Neural crest cell (in vitro differentiated cells): ENCODE data around the gene INPPL1. TPM values are rescaled to one million over a fixed set of nuclear protein-coding genes. Genes with fewer than 3 reads are reported as not detected.

ENCODE experiments used
- DNase-seq: peaks from one replicate; pipeline ENCODE4 v3.0.0; 2021; ENCODE audit warnings: low read depth, mixed read lengths, low spot score
- H3K27ac Mint-ChIP-seq: one replicate; pipeline ENCODE4 v1.8.0; 2021; ENCODE audit warnings: mild to moderate bottlenecking, mixed read lengths; ENCODE audit not compliant: unreplicated experiment
- H3K27me3 Mint-ChIP-seq: 2 replicates; pipeline ENCODE4 v1.8.0; 2021; ENCODE audit warnings: low read depth, mild to moderate bottlenecking, mixed read lengths
- H3K36me3 Mint-ChIP-seq: 2 replicates; pipeline ENCODE4 v1.8.0; 2021; ENCODE audit warnings: low read depth, mild to moderate bottlenecking, mixed read lengths
- H3K4me1 Mint-ChIP-seq: 2 replicates; pipeline ENCODE4 v1.8.0; 2021; ENCODE audit warnings: mixed read lengths
- H3K4me3 Mint-ChIP-seq: one replicate; pipeline ENCODE4 v1.8.0; 2021; ENCODE audit warnings: mild to moderate bottlenecking, mixed read lengths
- H3K9me3 Mint-ChIP-seq: 2 replicates; pipeline ENCODE4 v1.8.0; 2021; ENCODE audit warnings: mixed read lengths
- CTCF ChIP-seq: fragments of 200-600 bp; sonication (generic); conservative IDR thresholded peaks from 2 replicates; pipeline ENCODE4 v1.5.0; 2021; ENCODE audit warnings: antibody characterized with exemption, mild to moderate bottlenecking
- total RNA-seq: library from RNA; stranded (reverse); gene quantifications from 2 replicates; pipeline ENCODE4 v1.2.1, GENCODE V29; 2021

Gene INPPL1
- total RNA-seq, 1 donor from 2014 or later = 247 TPM

DNA sequence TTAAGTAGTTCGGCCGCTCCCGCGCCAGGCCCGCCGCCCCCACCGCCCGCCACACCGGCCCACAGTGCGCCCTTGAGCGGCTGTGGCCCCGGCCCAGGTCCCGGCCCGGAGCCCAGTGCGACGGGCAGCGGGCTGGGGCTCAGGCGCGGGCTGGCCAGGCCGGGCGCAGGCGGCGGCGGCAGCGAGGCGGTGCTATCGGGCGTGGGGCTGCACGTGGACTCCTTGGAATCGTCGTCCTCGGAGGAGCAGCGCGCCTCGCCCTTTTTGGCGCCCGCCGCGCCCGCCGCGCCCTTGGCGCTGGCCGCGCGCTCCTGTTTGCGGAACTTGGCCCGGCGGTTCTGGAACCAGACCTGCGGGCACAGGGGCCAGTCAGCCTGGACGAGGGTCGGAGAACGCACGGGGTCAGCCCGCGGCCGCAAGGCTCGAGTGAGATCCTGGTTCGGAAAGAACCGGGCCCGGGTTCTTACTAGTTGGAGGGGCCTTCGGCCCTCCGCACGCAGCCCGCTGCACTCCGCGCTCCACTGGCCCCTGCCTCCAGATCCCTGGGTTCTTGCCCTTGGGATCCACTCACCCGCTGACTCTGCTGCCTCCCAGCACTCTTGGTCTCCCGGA lies 15.4 kb downstream of the INPPL1 start:
- no peaks in the 10 kb centered on the region for H3K9me3 Mint-ChIP-seq
- peak overlapping the region; percentile 12 for H3K27ac Mint-ChIP-seq
- DNase-seq = no peak
- H3K4me1 Mint-ChIP-seq = peaks cover 26% of the 10 kb centered on the region
- peak overlapping the region; percentile 82 for H3K4me3 Mint-ChIP-seq
- peaks cover 51% of the 10 kb centered on the region for H3K27me3 Mint-ChIP-seq
- peaks cover 23% of the 10 kb centered on the region for H3K36me3 Mint-ChIP-seq
- no peak for TF ChIP-seq CTCF

DNA sequence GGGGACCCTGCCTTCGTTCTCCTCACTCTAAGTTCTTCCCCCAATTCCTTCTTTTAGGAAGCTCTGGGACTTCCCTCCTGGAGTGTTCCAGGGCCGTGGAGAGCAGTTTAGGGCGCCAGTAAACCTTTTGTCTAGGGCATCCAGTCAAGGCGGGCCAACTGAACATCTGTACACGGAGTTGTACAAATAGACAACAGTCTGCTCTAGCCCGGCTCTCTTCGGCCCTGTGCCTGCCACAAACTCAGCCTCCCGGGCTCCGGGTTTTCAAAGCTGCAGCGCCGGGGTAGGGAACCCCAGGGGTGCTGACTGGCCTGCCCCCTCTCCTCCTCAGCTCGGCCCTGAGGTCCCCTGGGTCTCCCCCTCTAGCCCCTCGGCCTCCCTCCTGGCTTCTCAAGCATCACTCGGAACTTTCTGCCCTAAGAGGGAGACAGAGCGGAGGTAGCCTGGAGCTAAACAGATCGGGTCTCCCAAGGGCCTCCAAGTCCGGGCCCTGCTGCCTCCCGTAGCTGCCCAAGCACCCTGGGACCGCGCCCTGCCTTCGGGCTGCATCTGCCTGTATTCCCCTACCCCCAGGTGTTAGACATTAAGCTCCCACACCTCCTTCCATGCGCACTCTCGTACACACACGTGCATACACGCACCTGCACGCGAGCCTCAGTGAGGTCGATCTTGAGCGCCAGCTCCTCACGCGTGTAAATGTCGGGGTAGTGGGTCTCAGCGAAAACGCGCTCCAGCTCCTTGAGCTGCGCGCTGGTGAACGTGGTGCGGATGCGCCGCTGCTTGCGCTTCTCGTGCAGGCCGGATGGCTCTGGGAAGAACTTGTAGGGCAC lies 16.1 kb downstream of the INPPL1 start:
- no peak for TF ChIP-seq CTCF
- H3K4me1 Mint-ChIP-seq = peaks cover 27% of the 10 kb centered on the region
- DNase-seq = no peak
- peak overlapping the region; percentile 82 for H3K4me3 Mint-ChIP-seq
- peak overlapping the region; percentile 71 for H3K27ac Mint-ChIP-seq
- H3K9me3 Mint-ChIP-seq = no peaks in the 10 kb centered on the region
- H3K36me3 Mint-ChIP-seq = peaks cover 23% of the 10 kb centered on the region
- H3K27me3 Mint-ChIP-seq = peaks cover 51% of the 10 kb centered on the region

- TF ChIP-seq CTCF = no peak
- peak overlapping the region; percentile 67 for H3K4me3 Mint-ChIP-seq
Observed at GRCh38 chr11:72241291-72241781, 16.8 kb downstream of the INPPL1 start.

GRCh38 chr11:72242141-72242540 lies 17.6 kb downstream of the INPPL1 start:
- DNase-seq = no peak
- H3K27ac Mint-ChIP-seq = no peak overlapping the region
- H3K36me3 Mint-ChIP-seq = peaks cover 18% of the 10 kb centered on the region
- H3K27me3 Mint-ChIP-seq = peaks cover 51% of the 10 kb centered on the region
- peaks cover 27% of the 10 kb centered on the region for H3K4me1 Mint-ChIP-seq
- peak overlapping the region; percentile 76 for H3K4me3 Mint-ChIP-seq
- TF ChIP-seq CTCF = no peak
- no peaks in the 10 kb centered on the region for H3K9me3 Mint-ChIP-seq

More at GRCh38 chr11:72241291-72241781, 16.8 kb downstream of the INPPL1 start:
- H3K36me3 Mint-ChIP-seq = peaks cover 23% of the 10 kb centered on the region
- no peaks in the 10 kb centered on the region for H3K9me3 Mint-ChIP-seq
- H3K27ac Mint-ChIP-seq = no peak overlapping the region
- H3K27me3 Mint-ChIP-seq = peaks cover 51% of the 10 kb centered on the region
- no peak for DNase-seq
- H3K4me1 Mint-ChIP-seq = peaks cover 27% of the 10 kb centered on the region

DNA sequence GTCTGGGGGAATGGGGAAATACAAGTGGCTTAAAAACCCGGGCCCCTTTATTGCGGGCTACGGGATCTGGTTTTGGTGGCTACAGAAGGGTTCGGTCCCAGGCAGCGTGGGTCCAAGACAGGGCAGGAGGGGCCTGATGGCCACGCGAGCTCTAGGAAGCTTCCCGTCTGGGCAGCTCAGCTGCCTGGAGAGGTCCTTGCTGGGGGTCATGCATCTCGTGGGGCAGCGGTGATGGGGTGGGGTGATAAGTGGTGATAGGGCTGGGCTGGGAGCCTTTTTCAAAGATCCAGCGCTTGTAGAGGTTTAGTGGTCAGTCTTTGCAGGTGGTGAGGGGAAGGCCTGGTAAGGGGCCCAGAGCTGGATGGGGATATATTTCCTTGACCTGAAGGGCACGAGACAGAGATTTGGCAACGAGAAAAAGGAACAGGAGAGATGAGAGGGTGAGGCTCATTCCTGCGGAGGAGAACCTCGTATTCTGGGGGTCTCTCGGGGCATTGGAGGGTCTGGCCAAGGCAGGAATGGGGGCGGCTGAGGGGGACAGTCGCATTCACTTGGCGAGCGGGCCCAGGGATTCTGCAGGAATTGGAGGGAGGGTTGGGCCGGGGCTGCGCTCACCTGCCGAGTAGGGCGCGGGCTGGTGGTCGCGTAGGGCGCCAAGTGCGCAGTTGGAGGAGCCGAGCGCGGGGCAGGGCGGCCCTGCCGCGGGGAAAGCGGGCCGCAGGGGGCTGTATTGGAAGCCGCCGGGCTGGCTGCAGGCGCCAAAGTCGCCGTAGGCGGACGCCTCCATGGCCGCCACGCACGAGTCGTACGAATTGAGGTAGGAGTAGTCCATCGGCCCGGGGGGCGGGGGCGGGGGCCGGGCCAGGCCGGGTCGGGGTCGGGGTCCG lies 18.8 kb downstream of the INPPL1 start:
- no peak overlapping the region for H3K27ac Mint-ChIP-seq

More for the DNA sequence above, 18.8 kb downstream of the INPPL1 start:
- no peak for TF ChIP-seq CTCF
- peak overlapping the region; percentile 81 for H3K4me3 Mint-ChIP-seq
- peaks cover 16% of the 10 kb centered on the region for H3K36me3 Mint-ChIP-seq
- H3K27me3 Mint-ChIP-seq = peaks cover 53% of the 10 kb centered on the region
- peaks cover 27% of the 10 kb centered on the region for H3K4me1 Mint-ChIP-seq
- H3K9me3 Mint-ChIP-seq = no peaks in the 10 kb centered on the region
- no peak for DNase-seq
